Activated T-helper 2 cell treated with anti-CD3 and anti-CD28 coated beads, Interferon-gamma antibody, Interleukin-2, Interleukin-4, amounts not matched to agents 10 μg/mL and 5 μg/mL and 100 μg/mL, durations not matched to agents 14 hours and 24 hours and 36 hours (primary cell): ENCODE results near the gene TXNDC2. TPM values are rescaled to one million over a fixed set of nuclear protein-coding genes. Genes with fewer than 3 reads are reported as not detected.
"Not testable (repeated sequence)": the region's sequence is repeated elsewhere in the genome, so short reads cannot be mapped to it uniquely, and the experiment has no call there.

Experiments used
- DNase-seq: peaks from one replicate; pipeline ENCODE4 v3.0.0; 2021; ENCODE audit warnings: low spot score
- H3K27ac Mint-ChIP-seq: one replicate; pipeline ENCODE4 v1.8.0; 2021; ENCODE audit warnings: mixed read lengths
- H3K27me3 Mint-ChIP-seq: one replicate; pipeline ENCODE4 v1.8.0; 2021; ENCODE audit warnings: low read depth, mixed read lengths
- H3K36me3 Mint-ChIP-seq: one replicate; pipeline ENCODE4 v1.8.0; 2021; ENCODE audit warnings: low read depth, mixed read lengths
- H3K4me1 Mint-ChIP-seq: one replicate; pipeline ENCODE4 v1.8.0; 2021; ENCODE audit warnings: low read depth, mixed read lengths
- H3K4me3 Mint-ChIP-seq: one replicate; pipeline ENCODE4 v1.8.0; 2021; ENCODE audit warnings: low read depth, mild to moderate bottlenecking, moderate library complexity, mixed read lengths
- H3K9me3 Mint-ChIP-seq: one replicate; pipeline ENCODE4 v1.8.0; 2021; ENCODE audit warnings: mixed read lengths
- intact Hi-C: fragments of 100-400 bp; cut with micrococcal nuclease; formaldehyde crosslinking; loops from one replicate; pipeline ENCODE4 v1.15.1; 2023
- total RNA-seq: library from RNA; stranded (reverse); gene quantifications from 2 replicates; pipeline ENCODE4 v1.2.3, GENCODE V29; 2022

TXNDC2 gene
- total RNA-seq, 1 donor from 2014 or later = 0.39 TPM

DNA sequence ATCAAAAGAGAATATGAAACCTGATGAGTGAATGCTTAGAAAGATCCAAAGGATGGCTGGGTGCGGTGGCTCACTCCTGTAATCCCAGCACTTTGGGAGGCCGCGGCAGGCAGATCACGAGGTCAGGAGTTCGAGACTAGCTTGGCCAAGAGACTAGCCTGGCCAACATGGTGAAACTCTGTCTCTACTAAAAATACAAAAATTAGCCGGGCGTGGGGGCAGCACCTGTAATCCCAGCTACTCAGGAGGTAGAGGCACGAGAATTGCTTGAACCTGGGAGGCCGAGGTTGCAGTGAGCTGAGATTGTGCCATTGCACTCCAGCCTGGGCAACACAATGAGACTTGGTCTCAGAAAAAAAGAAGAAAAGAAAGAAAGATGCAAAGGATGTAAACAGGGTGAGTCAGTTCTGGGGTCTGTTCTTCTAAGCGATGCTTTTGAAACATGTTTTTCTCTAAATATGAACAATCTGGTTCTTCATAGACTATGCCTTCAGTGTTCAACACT is 12.1 kb downstream of the TXNDC2 start:
- not testable (repeated sequence) for H3K36me3 Mint-ChIP-seq, DNase-seq, H3K27me3 Mint-ChIP-seq, H3K9me3 Mint-ChIP-seq, H3K27ac Mint-ChIP-seq, H3K4me3 Mint-ChIP-seq
- peaks cover 32% of the 10 kb centered on the region for H3K4me1 Mint-ChIP-seq
- intact Hi-C loops = loop anchor here (5.0 kb wide), 1 partner anchor 36 kb away; no protein-coding TSS in a partner anchor

DNA sequence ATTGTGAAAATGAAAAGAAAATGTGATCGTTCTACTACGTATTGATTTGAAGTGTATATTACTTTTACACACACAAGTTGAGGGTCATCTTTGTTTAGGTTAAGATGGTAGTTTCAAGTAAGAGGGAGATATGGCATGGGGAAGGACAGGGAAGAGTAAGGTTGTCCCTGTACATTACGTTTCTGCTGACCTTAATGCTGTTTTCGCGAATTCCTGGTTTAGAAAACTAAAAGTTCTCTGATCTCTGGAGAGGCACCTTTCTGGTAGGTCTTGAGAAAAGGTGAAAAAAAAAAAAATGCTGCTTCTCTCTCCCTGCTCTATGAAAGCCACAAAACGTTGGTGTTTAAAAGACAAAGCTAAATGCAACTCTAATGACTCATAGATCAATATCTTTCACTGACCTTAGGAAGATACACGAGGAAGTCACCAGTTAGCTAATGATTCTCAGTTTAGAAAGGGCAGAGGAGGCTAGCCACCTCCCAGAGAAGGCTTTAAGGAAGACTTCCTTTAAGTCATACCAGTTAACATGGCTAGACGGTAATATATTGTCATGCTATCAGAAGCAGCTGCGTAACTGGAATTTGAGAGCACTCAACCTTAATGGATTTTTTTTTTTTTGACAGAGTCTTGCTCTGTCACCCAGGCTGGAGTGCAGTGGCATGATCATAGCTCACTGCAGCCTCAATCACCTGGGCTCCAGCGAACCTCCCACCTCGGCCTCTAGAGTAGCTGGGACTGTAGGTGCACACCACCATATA is 13.2 kb downstream of the TXNDC2 start:
- H3K4me1 Mint-ChIP-seq = peaks cover 32% of the 10 kb centered on the region
- H3K4me3 Mint-ChIP-seq = peak overlapping the region; percentile 27
- no peaks in the 10 kb centered on the region for H3K36me3 Mint-ChIP-seq
- peak overlapping the region; percentile 80 for H3K27ac Mint-ChIP-seq
- H3K27me3 Mint-ChIP-seq = no peaks in the 10 kb centered on the region
- DNase-seq = no peak
- no peaks in the 10 kb centered on the region for H3K9me3 Mint-ChIP-seq
- intact Hi-C loops = loop anchor here (1.0 to 5.0 kb wide), 3 partner anchors 14 to 37 kb away; no protein-coding TSS in a partner anchor

DNA sequence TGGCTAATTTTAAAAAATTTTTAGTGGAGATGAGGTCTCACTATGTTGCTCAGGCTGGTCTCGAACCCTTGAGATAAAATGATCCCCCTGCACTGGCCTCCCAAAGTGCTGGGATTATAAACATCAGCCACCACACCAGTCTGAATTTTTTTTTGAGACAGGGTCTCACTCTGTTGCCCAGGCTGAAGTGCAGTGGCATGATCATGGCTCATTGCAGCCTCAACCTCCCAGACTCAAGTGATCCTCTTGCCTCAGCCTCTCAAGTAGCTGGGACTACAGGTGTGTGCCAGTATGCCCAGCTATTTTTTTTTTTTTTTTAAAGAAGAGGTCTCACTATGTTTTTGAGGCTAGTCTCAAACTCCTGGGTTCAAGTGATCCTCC is 13.8 kb downstream of the TXNDC2 start:
- H3K27ac Mint-ChIP-seq = peak overlapping the region; percentile 80
- H3K36me3 Mint-ChIP-seq, H3K9me3 Mint-ChIP-seq, DNase-seq, H3K4me3 Mint-ChIP-seq, H3K27me3 Mint-ChIP-seq: not testable (repeated sequence)
- intact Hi-C loops = loop anchor here (1.0 to 5.0 kb wide), 3 partner anchors 14 to 37 kb away; no protein-coding TSS in a partner anchor
- peaks cover 29% of the 10 kb centered on the region for H3K4me1 Mint-ChIP-seq

GRCh38 chr18:9900699-9901098 is 14.9 kb downstream of the TXNDC2 start:
- Mint-ChIP-seq H3K27me3 (peaks cover 2% of the 10 kb centered on the region), H3K36me3 (no peaks in the 10 kb centered on the region), H3K4me1 (peaks cover 21% of the 10 kb centered on the region), H3K4me3 (no peak overlapping the region), H3K9me3 (no peaks in the 10 kb centered on the region), H3K27ac (no peak overlapping the region)
- no peak for DNase-seq
- intact Hi-C loops = no loop called here

- Mint-ChIP-seq H3K27me3 (peaks cover 8% of the 10 kb centered on the region), H3K9me3 (no peaks in the 10 kb centered on the region), H3K4me1 (peaks cover 23% of the 10 kb centered on the region), H3K27ac (no peak overlapping the region), H3K36me3 (no peaks in the 10 kb centered on the region), H3K4me3 (no peak overlapping the region)
- DNase-seq = no peak
- intact Hi-C loops = no loop called here
Observed at GRCh38 chr18:9901377-9901776, 15.6 kb downstream of the TXNDC2 start.

- H3K9me3 Mint-ChIP-seq, H3K36me3 Mint-ChIP-seq, H3K27ac Mint-ChIP-seq, H3K4me3 Mint-ChIP-seq, intact Hi-C loops, DNase-seq: not testable (repeated sequence)
- Mint-ChIP-seq H3K4me1 (peaks cover 23% of the 10 kb centered on the region), H3K27me3 (peaks cover 11% of the 10 kb centered on the region)
Observed at GRCh38 chr18:9902264-9902663, 16.5 kb downstream of the TXNDC2 start.

GRCh38 chr18:9902832-9903231 is 17.1 kb downstream of the TXNDC2 start:
- Mint-ChIP-seq H3K9me3 (no peaks in the 10 kb centered on the region), H3K4me1 (peaks cover 23% of the 10 kb centered on the region), H3K27ac (no peak overlapping the region), H3K36me3 (no peaks in the 10 kb centered on the region), H3K4me3 (no peak overlapping the region), H3K27me3 (peaks cover 15% of the 10 kb centered on the region)
- intact Hi-C loops = no loop called here
- DNase-seq = no peak

DNA sequence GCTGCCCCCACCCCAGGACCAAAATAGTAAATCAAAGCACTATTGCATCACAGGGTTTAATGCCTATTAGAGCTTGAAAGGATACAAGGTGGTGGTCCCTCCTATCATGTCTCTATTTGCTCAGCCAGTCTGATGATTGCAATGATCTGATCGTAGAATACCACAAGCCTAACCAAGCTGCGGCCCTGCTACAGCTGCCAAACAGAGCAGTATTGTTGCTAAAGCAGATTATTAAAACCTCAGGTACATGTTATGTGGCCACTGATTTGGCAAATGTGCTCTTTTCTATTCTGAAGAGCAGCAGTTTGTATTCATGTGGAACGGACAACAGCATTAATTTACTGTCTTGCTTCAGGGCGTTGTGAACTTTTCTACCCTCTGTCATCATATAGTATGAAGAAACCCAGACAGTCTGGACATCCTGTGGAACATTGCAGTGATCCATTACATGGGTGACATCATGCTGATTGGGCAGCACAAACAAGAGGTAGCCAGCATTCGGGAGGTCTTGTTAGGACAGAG is 19.7 kb downstream of the TXNDC2 start:
- no peak for DNase-seq

DNA sequence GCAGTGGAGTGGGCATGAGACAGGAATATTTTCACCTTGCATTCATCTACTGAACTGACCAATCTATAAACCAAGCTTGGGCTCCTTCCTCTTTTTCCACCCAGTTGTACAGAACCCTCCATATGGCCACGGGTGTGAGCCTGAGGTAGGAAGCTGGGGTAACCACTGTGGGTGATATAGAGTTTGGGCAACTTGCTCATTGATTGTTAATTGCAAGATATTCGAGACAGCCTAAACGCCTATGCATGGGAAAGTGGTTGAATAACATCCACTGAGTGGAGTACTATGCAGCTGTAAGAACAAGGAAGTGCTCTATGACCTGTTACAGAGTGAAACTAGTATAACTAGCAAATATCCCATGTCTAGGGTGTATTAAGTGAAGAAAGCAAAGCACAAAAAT is 20.7 kb downstream of the TXNDC2 start:
- Mint-ChIP-seq H3K4me1 (peaks cover 3% of the 10 kb centered on the region), H3K27me3 (peaks cover 37% of the 10 kb centered on the region), H3K36me3 (no peaks in the 10 kb centered on the region), H3K4me3 (no peak overlapping the region), H3K9me3 (no peaks in the 10 kb centered on the region), H3K27ac (no peak overlapping the region)
- intact Hi-C loops = no loop called here
- no peak for DNase-seq

More for the DNA sequence above, 19.7 kb downstream of the TXNDC2 start:
- peaks cover 6% of the 10 kb centered on the region for H3K4me1 Mint-ChIP-seq
- no peaks in the 10 kb centered on the region for H3K9me3 Mint-ChIP-seq
- H3K36me3 Mint-ChIP-seq = no peaks in the 10 kb centered on the region
- intact Hi-C loops = no loop called here
- H3K27me3 Mint-ChIP-seq = peaks cover 34% of the 10 kb centered on the region
- no peak overlapping the region for H3K4me3 Mint-ChIP-seq
- H3K27ac Mint-ChIP-seq = no peak overlapping the region

- H3K27me3 Mint-ChIP-seq = peaks cover 37% of the 10 kb centered on the region
- intact Hi-C loops = no loop called here
- H3K4me3 Mint-ChIP-seq = no peak overlapping the region
- no peaks in the 10 kb centered on the region for H3K9me3 Mint-ChIP-seq
- H3K36me3 Mint-ChIP-seq = no peaks in the 10 kb centered on the region
- H3K27ac Mint-ChIP-seq = no peak overlapping the region
- no peak for DNase-seq
- H3K4me1 Mint-ChIP-seq = peaks cover 5% of the 10 kb centered on the region
Observed at GRCh38 chr18:9907867-9908266, 22.1 kb downstream of the TXNDC2 start.

GRCh38 chr18:9910071-9910470 is 24.3 kb downstream of the TXNDC2 start:
- no peak overlapping the region for H3K27ac Mint-ChIP-seq
- DNase-seq = no peak
- H3K9me3 Mint-ChIP-seq = no peaks in the 10 kb centered on the region
- H3K4me1 Mint-ChIP-seq = peaks cover 11% of the 10 kb centered on the region
- intact Hi-C loops = loop anchor here (5.0 to 10.0 kb wide), 4 partner anchors 198 to 773 kb away; partner anchors contain the start of genes ANKRD12, NAPG and TWSG1
- H3K36me3 Mint-ChIP-seq = peaks cover under 1% of the 10 kb centered on the region
- peaks cover 37% of the 10 kb centered on the region for H3K27me3 Mint-ChIP-seq
- H3K4me3 Mint-ChIP-seq = no peak overlapping the region

GRCh38 chr18:9910661-9911060 is 24.9 kb downstream of the TXNDC2 start:
- no peak for DNase-seq
- Mint-ChIP-seq H3K4me3 (no peak overlapping the region), H3K27ac (no peak overlapping the region), H3K9me3 (no peaks in the 10 kb centered on the region), H3K36me3 (peaks cover 5% of the 10 kb centered on the region), H3K27me3 (peaks cover 35% of the 10 kb centered on the region), H3K4me1 (peaks cover 16% of the 10 kb centered on the region)
- intact Hi-C loops = loop anchor here (5.0 to 10.0 kb wide), 4 partner anchors 198 to 773 kb away; partner anchors contain the start of genes ANKRD12, NAPG and TWSG1

DNA sequence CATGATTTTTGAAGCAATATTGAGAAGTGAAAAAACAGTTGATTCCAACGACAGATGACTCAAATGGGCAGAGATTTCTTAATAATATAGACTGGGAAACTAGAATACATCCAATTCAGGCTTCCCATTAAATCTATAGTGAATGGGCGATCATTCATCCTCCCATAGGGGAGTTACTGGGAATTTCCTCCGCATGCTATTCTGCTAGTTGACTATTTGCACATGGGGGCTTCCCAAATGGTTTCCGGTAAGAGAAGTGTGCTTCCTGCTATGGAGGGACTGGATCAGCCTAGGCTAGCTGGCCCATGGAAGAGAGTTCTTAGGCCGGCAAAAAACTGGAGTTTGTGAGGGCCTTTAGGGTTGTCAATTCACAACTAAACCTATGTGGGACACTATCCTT is 25.5 kb downstream of the TXNDC2 start:
- peaks cover 30% of the 10 kb centered on the region for H3K27me3 Mint-ChIP-seq
- intact Hi-C loops = loop anchor here (5.0 to 10.0 kb wide), 4 partner anchors 199 to 774 kb away; partner anchors contain the start of genes ANKRD12, NAPG and TWSG1

More for the DNA sequence above, 25.5 kb downstream of the TXNDC2 start:
- Mint-ChIP-seq H3K9me3 (no peaks in the 10 kb centered on the region), H3K4me1 (peaks cover 19% of the 10 kb centered on the region), H3K4me3 (no peak overlapping the region), H3K36me3 (peaks cover 6% of the 10 kb centered on the region), H3K27ac (no peak overlapping the region)
- no peak for DNase-seq
